SK-N-SH treated with all-trans-retinoic acid at 6 μM for 48 hours (cell line): Measurements from ENCODE around the gene ABTB1.
"Not testable (repeated sequence)": the region's sequence is repeated elsewhere in the genome, so short reads cannot be mapped to it uniquely, and the experiment has no call there.

Experiments used
- ATAC-seq: fragments of 200-7000 bp; cut with Tn5 transposase; 3 replicates; pipeline ENCODE4 v1.9.1; 2020; ENCODE audit warnings: mild to moderate bottlenecking, moderate library complexity
- ARNTL ChIP-seq: fragments of 450-650 bp; formaldehyde crosslinking; IDR thresholded peaks from 2 replicates; pipeline ENCODE4 v1.5.0; 2020; ENCODE audit warnings: low read depth, mild to moderate bottlenecking, moderate library complexity, borderline replicate concordance
- BACH2 ChIP-seq: fragments of 250-450 bp; sonication (Bioruptor Pico); IDR thresholded peaks from 2 replicates; pipeline ENCODE4 v1.9.0; 2021; ENCODE audit warnings: mild to moderate bottlenecking, borderline replicate concordance
- CSDC2 ChIP-seq: fragments of 250-450 bp; sonication (Bioruptor Pico); IDR thresholded peaks from 2 replicates; pipeline ENCODE4 v1.5.0; 2020; ENCODE audit warnings: mild to moderate bottlenecking, moderate library complexity
- ESRRG ChIP-seq: fragments of 250-450 bp; sonication (Bioruptor Pico); IDR thresholded peaks from 2 replicates; pipeline ENCODE4 v1.6.1; 2021; ENCODE audit warnings: mild to moderate bottlenecking
- ISL1 ChIP-seq: fragments of 250-450 bp; sonication (Bioruptor Pico); IDR thresholded peaks from 2 replicates; pipeline ENCODE4 v2.1.2; 2022; ENCODE audit warnings: mild to moderate bottlenecking, moderate library complexity
- OSR1 ChIP-seq: fragments of 250-450 bp; sonication (Bioruptor Pico); IDR thresholded peaks from 2 replicates; pipeline ENCODE4 v1.8.0; 2022; ENCODE audit warnings: moderate library complexity, mild to moderate bottlenecking, inconsistent platforms
- PATZ1 ChIP-seq: fragments of 250-450 bp; sonication (Bioruptor Pico); IDR thresholded peaks from 2 replicates; pipeline ENCODE4 v1.8.0; 2020; ENCODE audit warnings: mild to moderate bottlenecking, moderate library complexity, borderline replicate concordance
- POU6F1 ChIP-seq: fragments of 250-450 bp; sonication (Bioruptor Pico); IDR thresholded peaks from 2 replicates; pipeline ENCODE4 v1.8.0; 2021; ENCODE audit warnings: low read depth, mild to moderate bottlenecking, moderate library complexity, borderline replicate concordance
- PPARA ChIP-seq: fragments of 250-450 bp; sonication (Bioruptor Pico); IDR thresholded peaks from 2 replicates; pipeline ENCODE4 v1.5.0; 2020; ENCODE audit warnings: mild to moderate bottlenecking, borderline replicate concordance
- RARB ChIP-seq: fragments of 250-450 bp; sonication (Bioruptor Pico); IDR thresholded peaks from 2 replicates; pipeline ENCODE4 v1.8.0; 2021; ENCODE audit warnings: mild to moderate bottlenecking, moderate library complexity
- SNAI2 ChIP-seq: fragments of 250-450 bp; sonication (Bioruptor Pico); IDR thresholded peaks from 2 replicates; pipeline ENCODE4 v1.5.0; 2020; ENCODE audit warnings: mild to moderate bottlenecking, moderate library complexity
- TCF4 ChIP-seq: fragments of 250-450 bp; sonication (Bioruptor Pico); IDR thresholded peaks from 2 replicates; pipeline ENCODE4 v1.8.0; 2021; ENCODE audit warnings: mild to moderate bottlenecking, moderate library complexity, borderline replicate concordance
- TOX ChIP-seq: fragments of 250-450 bp; sonication (Bioruptor Pico); IDR thresholded peaks from 2 replicates; pipeline ENCODE4 v1.8.0; 2021; ENCODE audit warnings: mild to moderate bottlenecking, moderate library complexity, borderline replicate concordance
- TSHZ2 ChIP-seq: fragments of 250-450 bp; sonication (Bioruptor Pico); IDR thresholded peaks from 2 replicates; pipeline ENCODE4 v1.5.0; 2020; ENCODE audit warnings: mild to moderate bottlenecking, moderate library complexity
- ZFP3 ChIP-seq: fragments of 250-450 bp; sonication (Bioruptor Pico); IDR thresholded peaks from 2 replicates; pipeline ENCODE4 v1.5.0; 2020; ENCODE audit warnings: mild to moderate bottlenecking, moderate library complexity
- ZFP30 ChIP-seq: fragments of 450-650 bp; formaldehyde crosslinking; IDR thresholded peaks from 2 replicates; pipeline ENCODE4 v1.5.0; 2022; ENCODE audit warnings: mild to moderate bottlenecking, moderate library complexity
- ZNF565 ChIP-seq: fragments of 450-650 bp; formaldehyde crosslinking; conservative IDR thresholded peaks from 2 replicates; pipeline ENCODE4 v1.5.0; 2020; ENCODE audit warnings: low read depth, mild to moderate bottlenecking, moderate library complexity
- ZNF70 ChIP-seq: fragments of 450-650 bp; formaldehyde crosslinking; IDR thresholded peaks from 2 replicates; pipeline ENCODE4 v1.5.0; 2020; ENCODE audit warnings: mild to moderate bottlenecking, moderate library complexity
- ZNF8 ChIP-seq: fragments of 450-650 bp; formaldehyde crosslinking; IDR thresholded peaks from 2 replicates; pipeline ENCODE4 v1.5.0; 2020; ENCODE audit warnings: mild to moderate bottlenecking, moderate library complexity
- TF ChIP-seq, protein P1 (sequence below): fragments of 250-450 bp; sonication (Bioruptor Pico); IDR thresholded peaks from 2 replicates; pipeline ENCODE4 v1.5.1; 2021; ENCODE audit warnings: mild to moderate bottlenecking, moderate library complexity

ABTB1 gene

DNA sequence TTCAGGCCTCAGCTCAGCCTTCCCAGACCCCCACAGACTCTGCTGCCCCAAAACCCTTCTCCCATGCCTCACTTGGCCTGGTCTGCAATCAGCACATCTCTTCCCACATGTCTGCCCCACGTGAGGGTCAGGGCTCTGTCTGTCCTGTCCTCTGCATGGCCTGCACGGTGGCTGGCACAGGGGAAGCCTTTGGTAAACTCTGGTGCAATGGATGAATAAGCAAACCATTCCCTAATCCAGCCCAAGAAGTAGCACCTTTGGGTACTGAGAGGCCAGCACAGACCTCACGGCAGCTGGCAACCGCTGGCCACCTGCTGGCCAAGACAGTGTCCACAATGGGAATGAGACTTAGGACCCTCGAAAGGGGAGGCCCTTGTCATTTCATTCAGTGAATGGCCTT lies 27.7 kb downstream of the ABTB1 start:
- TF ChIP-seq ISL1 (CRISPR knock-in tag) (no peak), PPARA (no peak), TCF4 (CRISPR knock-in tag) (no peak), TOX (CRISPR knock-in tag) (no peak), PATZ1 (CRISPR knock-in tag) (no peak), BACH2 (CRISPR knock-in tag) (no peak), ZNF70 (CRISPR knock-in tag) (no peak), CSDC2 (CRISPR knock-in tag) (no peak), OSR1 (CRISPR knock-in tag) (no peak), ZFP3 (CRISPR knock-in tag) (no peak), ARNTL (no peak), SNAI2 (CRISPR knock-in tag) (no peak), ZFP30 (CRISPR knock-in tag) (no peak)
- TF ChIP-seq, protein P1, sequence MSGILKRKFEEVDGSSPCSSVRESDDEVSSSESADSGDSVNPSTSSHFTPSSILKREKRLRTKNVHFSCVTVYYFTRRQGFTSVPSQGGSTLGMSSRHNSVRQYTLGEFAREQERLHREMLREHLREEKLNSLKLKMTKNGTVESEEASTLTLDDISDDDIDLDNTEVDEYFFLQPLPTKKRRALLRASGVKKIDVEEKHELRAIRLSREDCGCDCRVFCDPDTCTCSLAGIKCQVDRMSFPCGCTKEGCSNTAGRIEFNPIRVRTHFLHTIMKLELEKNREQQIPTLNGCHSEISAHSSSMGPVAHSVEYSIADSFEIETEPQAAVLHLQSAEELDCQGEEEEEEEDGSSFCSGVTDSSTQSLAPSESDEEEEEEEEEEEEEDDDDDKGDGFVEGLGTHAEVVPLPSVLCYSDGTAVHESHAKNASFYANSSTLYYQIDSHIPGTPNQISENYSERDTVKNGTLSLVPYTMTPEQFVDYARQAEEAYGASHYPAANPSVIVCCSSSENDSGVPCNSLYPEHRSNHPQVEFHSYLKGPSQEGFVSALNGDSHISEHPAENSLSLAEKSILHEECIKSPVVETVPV (CRISPR knock-in tag), result no peak
- no peak for ATAC-seq

GRCh38 chr3:127701280-127701911 lies 28.6 kb downstream of the ABTB1 start:
- ATAC-seq, result no peak
- no peak for TF ChIP-seq RARB (CRISPR knock-in tag)
- TF ChIP-seq ISL1 (CRISPR knock-in tag), result no peak
- TF ChIP-seq TCF4 (CRISPR knock-in tag), result no peak
- no peak for TF ChIP-seq ZFP3 (CRISPR knock-in tag)
- no peak for TF ChIP-seq ZNF70 (CRISPR knock-in tag)

GRCh38 chr3:127702151-127702578 lies 29.4 kb downstream of the ABTB1 start:
- TF ChIP-seq ZNF70 (CRISPR knock-in tag) (no peak), OSR1 (CRISPR knock-in tag) (no peak), PATZ1 (CRISPR knock-in tag) (no peak), ARNTL (no peak), TOX (CRISPR knock-in tag) (no peak)
- ATAC-seq, result no peak

DNA sequence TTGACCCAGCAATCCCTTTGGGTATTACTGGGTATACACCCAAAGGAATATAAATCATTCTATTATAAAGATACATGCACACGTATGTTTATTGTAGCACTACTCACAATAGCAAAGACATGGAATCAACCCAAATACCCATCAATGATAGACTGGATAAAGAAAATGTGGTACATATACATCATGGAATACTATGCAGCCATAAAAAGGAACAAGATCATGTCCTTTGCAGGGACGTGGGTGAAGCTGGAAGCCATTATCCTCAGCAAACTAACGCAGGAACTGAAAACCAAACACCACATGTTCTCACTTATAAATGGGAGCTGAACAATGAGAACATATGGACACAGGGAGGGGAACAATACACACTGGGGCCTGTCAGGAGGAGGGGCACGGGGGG lies 32.1 kb downstream of the ABTB1 start:
- peak; percentile 72 for TF ChIP-seq ZNF8 (CRISPR knock-in tag)
- not testable (repeated sequence) for ATAC-seq

GRCh38 chr3:127706312-127706711 lies 33.6 kb downstream of the ABTB1 start:
- no peak for ATAC-seq
- TF ChIP-seq PATZ1 (CRISPR knock-in tag), result no peak
- TF ChIP-seq PPARA, result no peak
- no peak for TF ChIP-seq ZNF70 (CRISPR knock-in tag)
- TF ChIP-seq TSHZ2 (CRISPR knock-in tag), result no peak
- TF ChIP-seq CSDC2 (CRISPR knock-in tag), result no peak
- no peak for TF ChIP-seq ZNF565 (CRISPR knock-in tag)
- no peak for TF ChIP-seq TOX (CRISPR knock-in tag)
- no peak for TF ChIP-seq ZFP30 (CRISPR knock-in tag)
- no peak for TF ChIP-seq POU6F1
- TF ChIP-seq ZFP3 (CRISPR knock-in tag), result no peak
- TF ChIP-seq ESRRG (CRISPR knock-in tag), result no peak
- TF ChIP-seq OSR1 (CRISPR knock-in tag), result no peak
